WTC11 (cell line): ENCODE results near the gene CEACAM8. TPM values are rescaled to one million over a fixed set of nuclear protein-coding genes. Genes with fewer than 3 reads are reported as not detected.

Source experiments
- ATAC-seq: fragments of 200-7000 bp; cut with Tn5 transposase; 2 replicates; pipeline ENCODE4 v1.10.0; 2021; ENCODE audit warnings: mild to moderate bottlenecking, moderate library complexity
- CTCF ChIA-PET: fragments of 300-600 bp; sonication (Branson Sonifier 250); formaldehyde crosslinking; loops from one replicate; lab custom pipeline; 2021; ENCODE audit warnings: antibody characterized with exemption; lab: Charles Lee
- POLR2A ChIA-PET: fragments of 350-600 bp; sonication (Branson Sonifier 250); formaldehyde crosslinking; loops from one replicate; lab custom pipeline; 2021; ENCODE audit warnings: antibody characterized with exemption; lab: Charles Lee
- DNase-seq: peaks from one replicate; pipeline ENCODE4 v3.0.0; 2021; ENCODE audit warnings: low spot score
- H3K27ac Mint-ChIP-seq: 2 replicates; pipeline ENCODE4 v1.8.0; 2021; ENCODE audit warnings: mixed read lengths
- H3K27me3 Mint-ChIP-seq: 2 replicates; pipeline ENCODE4 v1.8.0; 2021; ENCODE audit warnings: low read depth, mild to moderate bottlenecking, moderate library complexity, mixed read lengths
- H3K36me3 Mint-ChIP-seq: 2 replicates; pipeline ENCODE4 v1.8.0; 2021; ENCODE audit warnings: mixed read lengths
- H3K4me1 Mint-ChIP-seq: 2 replicates; pipeline ENCODE4 v1.8.0; 2022; ENCODE audit warnings: mixed read lengths
- H3K4me3 Mint-ChIP-seq: 2 replicates; pipeline ENCODE4 v1.8.0; 2021; ENCODE audit warnings: mild to moderate bottlenecking, moderate library complexity, mixed read lengths
- H3K9me3 Mint-ChIP-seq: 2 replicates; pipeline ENCODE4 v1.8.0; 2021; ENCODE audit warnings: mixed read lengths
- AR ChIP-seq: fragments of 250-450 bp; sonication (Bioruptor Pico); IDR thresholded peaks from 2 replicates; pipeline ENCODE4 v1.9.0; 2021; ENCODE audit warnings: mild to moderate bottlenecking
- FOXK1 ChIP-seq: sonication (generic); formaldehyde crosslinking; IDR thresholded peaks from 2 replicates; pipeline ENCODE4 v1.8.0; 2022; ENCODE audit warnings: mild to moderate bottlenecking, moderate library complexity, missing genetic modification reagents
- HMGA2 ChIP-seq: fragments of 250-450 bp; sonication (Bioruptor Pico); IDR thresholded peaks from 2 replicates; pipeline ENCODE4 v1.4.0; 2021; ENCODE audit warnings: mild to moderate bottlenecking, moderate library complexity
- HMGXB4 ChIP-seq: sonication (generic); formaldehyde crosslinking; IDR thresholded peaks from 2 replicates; pipeline ENCODE4 v1.8.1; 2023; ENCODE audit warnings: mild to moderate bottlenecking, moderate library complexity, missing genetic modification reagents
- MXD4 ChIP-seq: fragments of 250-450 bp; sonication (Bioruptor Pico); IDR thresholded peaks from 2 replicates; pipeline ENCODE4 v1.8.0; 2021; ENCODE audit warnings: mild to moderate bottlenecking, moderate library complexity, borderline replicate concordance
- MYBL2 ChIP-seq: sonication (generic); formaldehyde crosslinking; IDR thresholded peaks from 2 replicates; pipeline ENCODE4 v1.8.1; 2023; ENCODE audit warnings: mild to moderate bottlenecking, moderate library complexity, missing genetic modification reagents
- NFYB ChIP-seq: sonication (generic); formaldehyde crosslinking; conservative IDR thresholded peaks from 2 replicates; pipeline ENCODE4 v1.8.0; 2022; ENCODE audit warnings: low read depth, missing genetic modification reagents
- NR1H2 ChIP-seq: sonication (generic); formaldehyde crosslinking; IDR thresholded peaks from 2 replicates; pipeline ENCODE4 v1.9.0; 2021; ENCODE audit warnings: mild to moderate bottlenecking, moderate library complexity, missing genetic modification reagents
- RORB ChIP-seq: fragments of 250-450 bp; sonication (Bioruptor Pico); IDR thresholded peaks from 2 replicates; pipeline ENCODE4 v1.9.0; 2021; ENCODE audit warnings: mild to moderate bottlenecking
- ZNF121 ChIP-seq: sonication (generic); formaldehyde crosslinking; IDR thresholded peaks from 2 replicates; pipeline ENCODE4 v1.8.0; 2023; ENCODE audit warnings: missing genetic modification reagents
- ZNF232 ChIP-seq: sonication (generic); formaldehyde crosslinking; IDR thresholded peaks from 2 replicates; pipeline ENCODE4 v1.8.0; 2022; ENCODE audit warnings: mild to moderate bottlenecking, missing genetic modification reagents
- ZNF671 ChIP-seq: fragments of 250-450 bp; sonication (Bioruptor Pico); IDR thresholded peaks from 2 replicates; pipeline ENCODE4 v1.8.0; 2021; ENCODE audit warnings: mild to moderate bottlenecking
- total RNA-seq: library from RNA; stranded (reverse); gene quantifications from 3 replicates; pipeline ENCODE4 v1.2.3, GENCODE V29; 2021
- TF ChIP-seq, protein P1 (sequence below): fragments of 250-450 bp; sonication (Bioruptor Pico); IDR thresholded peaks from 2 replicates; pipeline ENCODE4 v1.9.0; 2021; ENCODE audit warnings: mild to moderate bottlenecking, borderline replicate concordance
- TF ChIP-seq, protein P2 (sequence below): fragments of 250-450 bp; sonication (Bioruptor Pico); IDR thresholded peaks from 2 replicates; pipeline ENCODE4 v1.9.0; 2021; ENCODE audit warnings: moderate library complexity, mild to moderate bottlenecking, inconsistent platforms, borderline replicate concordance
- TF ChIP-seq, protein P3 (sequence below): fragments of 200-600 bp; IDR thresholded peaks from 2 replicates; pipeline ENCODE4 v1.8.0; 2022; ENCODE audit warnings: antibody characterized with exemption
- TF ChIP-seq, protein P4 (sequence below): sonication (generic); formaldehyde crosslinking; IDR thresholded peaks from 2 replicates; pipeline ENCODE4 v1.8.0; 2022; ENCODE audit warnings: mild to moderate bottlenecking, missing genetic modification reagents

The CEACAM8 gene
- total RNA-seq, 1 experiment from 2014 or later = not detected

DNA sequence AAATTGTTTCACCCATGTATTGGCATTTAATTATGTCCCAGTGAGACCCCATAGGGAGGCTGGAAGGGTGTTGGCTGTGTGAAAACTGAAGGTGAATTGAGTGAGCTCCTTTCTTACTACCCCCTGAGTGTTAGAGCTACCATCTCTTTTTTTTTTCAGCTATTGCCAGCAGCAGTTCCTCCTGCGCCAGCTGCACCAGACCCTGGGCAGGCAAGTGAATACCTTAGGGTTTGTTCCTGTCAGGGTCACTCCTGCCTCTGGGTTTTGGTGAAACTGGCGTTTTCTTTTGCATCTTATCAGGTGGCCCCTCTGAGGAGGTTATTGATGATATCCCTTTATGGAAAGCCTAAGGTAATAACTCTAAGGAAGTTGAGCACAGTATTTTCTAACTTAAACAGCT lies 25.5 kb downstream of the CEACAM8 start:
- CTCF ChIA-PET = interaction anchor here (0.6 to 1.3 kb wide), 3 partner anchors 23 to 964 kb away, joined by 3 to 6 read pairs (median 4); partner anchors contain the start of gene ZNF575
- Mint-ChIP-seq H3K27ac (no peak overlapping the region), H3K9me3 (0 out of 2 replicates have a peak, but pooled peaks cover 6% of the 10 kb centered on the region), H3K36me3 (no peaks in the 10 kb centered on the region), H3K4me1 (peaks cover 10% of the 10 kb centered on the region), H3K4me3 (no peak overlapping the region), H3K27me3 (peaks cover 20% of the 10 kb centered on the region)
- ATAC-seq (no peak), DNase-seq (no peak)
- POLR2A ChIA-PET = no interaction called here
- TF ChIP-seq NR1H2 = no peak
- no peak for TF ChIP-seq HMGA2 (CRISPR knock-in tag)
- no peak for TF ChIP-seq MYBL2 (CRISPR knock-in tag)
- no peak for TF ChIP-seq HMGXB4
- TF ChIP-seq MXD4 (CRISPR knock-in tag) = no peak
- TF ChIP-seq, protein P1, sequence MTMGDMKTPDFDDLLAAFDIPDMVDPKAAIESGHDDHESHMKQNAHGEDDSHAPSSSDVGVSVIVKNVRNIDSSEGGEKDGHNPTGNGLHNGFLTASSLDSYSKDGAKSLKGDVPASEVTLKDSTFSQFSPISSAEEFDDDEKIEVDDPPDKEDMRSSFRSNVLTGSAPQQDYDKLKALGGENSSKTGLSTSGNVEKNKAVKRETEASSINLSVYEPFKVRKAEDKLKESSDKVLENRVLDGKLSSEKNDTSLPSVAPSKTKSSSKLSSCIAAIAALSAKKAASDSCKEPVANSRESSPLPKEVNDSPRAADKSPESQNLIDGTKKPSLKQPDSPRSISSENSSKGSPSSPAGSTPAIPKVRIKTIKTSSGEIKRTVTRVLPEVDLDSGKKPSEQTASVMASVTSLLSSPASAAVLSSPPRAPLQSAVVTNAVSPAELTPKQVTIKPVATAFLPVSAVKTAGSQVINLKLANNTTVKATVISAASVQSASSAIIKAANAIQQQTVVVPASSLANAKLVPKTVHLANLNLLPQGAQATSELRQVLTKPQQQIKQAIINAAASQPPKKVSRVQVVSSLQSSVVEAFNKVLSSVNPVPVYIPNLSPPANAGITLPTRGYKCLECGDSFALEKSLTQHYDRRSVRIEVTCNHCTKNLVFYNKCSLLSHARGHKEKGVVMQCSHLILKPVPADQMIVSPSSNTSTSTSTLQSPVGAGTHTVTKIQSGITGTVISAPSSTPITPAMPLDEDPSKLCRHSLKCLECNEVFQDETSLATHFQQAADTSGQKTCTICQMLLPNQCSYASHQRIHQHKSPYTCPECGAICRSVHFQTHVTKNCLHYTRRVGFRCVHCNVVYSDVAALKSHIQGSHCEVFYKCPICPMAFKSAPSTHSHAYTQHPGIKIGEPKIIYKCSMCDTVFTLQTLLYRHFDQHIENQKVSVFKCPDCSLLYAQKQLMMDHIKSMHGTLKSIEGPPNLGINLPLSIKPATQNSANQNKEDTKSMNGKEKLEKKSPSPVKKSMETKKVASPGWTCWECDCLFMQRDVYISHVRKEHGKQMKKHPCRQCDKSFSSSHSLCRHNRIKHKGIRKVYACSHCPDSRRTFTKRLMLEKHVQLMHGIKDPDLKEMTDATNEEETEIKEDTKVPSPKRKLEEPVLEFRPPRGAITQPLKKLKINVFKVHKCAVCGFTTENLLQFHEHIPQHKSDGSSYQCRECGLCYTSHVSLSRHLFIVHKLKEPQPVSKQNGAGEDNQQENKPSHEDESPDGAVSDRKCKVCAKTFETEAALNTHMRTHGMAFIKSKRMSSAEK (CRISPR knock-in tag) = no peak
- no peak for TF ChIP-seq NFYB

DNA sequence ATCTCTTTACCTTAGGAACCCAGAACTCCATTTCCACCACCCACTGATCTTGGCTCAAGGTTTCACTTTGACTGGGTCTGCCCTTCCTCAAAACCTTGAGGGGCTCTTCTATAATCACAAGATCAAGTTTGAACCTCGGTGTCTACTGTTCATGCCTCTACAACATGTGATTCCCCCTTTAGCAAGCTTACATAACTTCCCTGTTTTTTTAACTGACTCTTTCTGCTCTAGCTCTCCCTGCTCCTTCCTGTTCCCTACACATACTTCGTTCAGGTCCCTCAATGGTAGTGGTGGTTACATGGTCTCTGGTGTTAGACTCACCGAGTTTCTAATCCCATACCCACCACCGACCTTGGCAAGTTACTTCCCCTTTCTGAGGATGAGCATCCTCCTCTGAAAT lies 26.7 kb downstream of the CEACAM8 start:
- Mint-ChIP-seq H3K27ac (no peak overlapping the region), H3K9me3 (0 out of 2 replicates have a peak, but pooled peaks cover 6% of the 10 kb centered on the region), H3K4me3 (no peak overlapping the region), H3K4me1 (no peaks in the 10 kb centered on the region), H3K36me3 (no peaks in the 10 kb centered on the region), H3K27me3 (peaks cover 20% of the 10 kb centered on the region)
- no peak for DNase-seq
- POLR2A ChIA-PET = no interaction called here
- TF ChIP-seq ZNF121 = no peak
- TF ChIP-seq ZNF232 (CRISPR knock-in tag) = no peak
- TF ChIP-seq, protein P2, sequence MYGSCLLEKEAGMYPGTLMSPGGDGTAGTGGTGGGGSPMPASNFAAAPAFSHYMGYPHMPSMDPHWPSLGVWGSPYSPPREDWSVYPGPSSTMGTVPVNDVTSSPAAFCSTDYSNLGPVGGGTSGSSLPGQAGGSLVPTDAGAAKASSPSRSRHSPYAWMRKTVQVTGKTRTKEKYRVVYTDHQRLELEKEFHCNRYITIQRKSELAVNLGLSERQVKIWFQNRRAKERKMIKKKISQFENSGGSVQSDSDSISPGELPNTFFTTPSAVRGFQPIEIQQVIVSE (CRISPR knock-in tag) = no peak
- TF ChIP-seq AR (CRISPR knock-in tag) = no peak
- no peak for ATAC-seq
- CTCF ChIA-PET = no interaction called here

- Mint-ChIP-seq H3K27ac (no peak overlapping the region), H3K27me3 (peaks cover 17% of the 10 kb centered on the region), H3K4me1 (no peaks in the 10 kb centered on the region), H3K9me3 (0 out of 2 replicates have a peak, but pooled peaks cover 4% of the 10 kb centered on the region)
- POLR2A ChIA-PET = no interaction called here
- DNase-seq = no peak
- TF ChIP-seq AR (CRISPR knock-in tag) (no peak), FOXK1 (CRISPR knock-in tag) (no peak), ZNF671 (CRISPR knock-in tag) (no peak), RORB (CRISPR knock-in tag) (no peak)
- TF ChIP-seq, protein P3, sequence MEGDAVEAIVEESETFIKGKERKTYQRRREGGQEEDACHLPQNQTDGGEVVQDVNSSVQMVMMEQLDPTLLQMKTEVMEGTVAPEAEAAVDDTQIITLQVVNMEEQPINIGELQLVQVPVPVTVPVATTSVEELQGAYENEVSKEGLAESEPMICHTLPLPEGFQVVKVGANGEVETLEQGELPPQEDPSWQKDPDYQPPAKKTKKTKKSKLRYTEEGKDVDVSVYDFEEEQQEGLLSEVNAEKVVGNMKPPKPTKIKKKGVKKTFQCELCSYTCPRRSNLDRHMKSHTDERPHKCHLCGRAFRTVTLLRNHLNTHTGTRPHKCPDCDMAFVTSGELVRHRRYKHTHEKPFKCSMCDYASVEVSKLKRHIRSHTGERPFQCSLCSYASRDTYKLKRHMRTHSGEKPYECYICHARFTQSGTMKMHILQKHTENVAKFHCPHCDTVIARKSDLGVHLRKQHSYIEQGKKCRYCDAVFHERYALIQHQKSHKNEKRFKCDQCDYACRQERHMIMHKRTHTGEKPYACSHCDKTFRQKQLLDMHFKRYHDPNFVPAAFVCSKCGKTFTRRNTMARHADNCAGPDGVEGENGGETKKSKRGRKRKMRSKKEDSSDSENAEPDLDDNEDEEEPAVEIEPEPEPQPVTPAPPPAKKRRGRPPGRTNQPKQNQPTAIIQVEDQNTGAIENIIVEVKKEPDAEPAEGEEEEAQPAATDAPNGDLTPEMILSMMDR = no peak
- TF ChIP-seq, protein P4, sequence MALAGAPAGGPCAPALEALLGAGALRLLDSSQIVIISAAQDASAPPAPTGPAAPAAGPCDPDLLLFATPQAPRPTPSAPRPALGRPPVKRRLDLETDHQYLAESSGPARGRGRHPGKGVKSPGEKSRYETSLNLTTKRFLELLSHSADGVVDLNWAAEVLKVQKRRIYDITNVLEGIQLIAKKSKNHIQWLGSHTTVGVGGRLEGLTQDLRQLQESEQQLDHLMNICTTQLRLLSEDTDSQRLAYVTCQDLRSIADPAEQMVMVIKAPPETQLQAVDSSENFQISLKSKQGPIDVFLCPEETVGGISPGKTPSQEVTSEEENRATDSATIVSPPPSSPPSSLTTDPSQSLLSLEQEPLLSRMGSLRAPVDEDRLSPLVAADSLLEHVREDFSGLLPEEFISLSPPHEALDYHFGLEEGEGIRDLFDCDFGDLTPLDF (CRISPR knock-in tag) = no peak
- TF ChIP-seq, all 79 proteins: peak for 0
- Mint-ChIP-seq H3K4me3 (no peak overlapping the region), H3K36me3 (no peaks in the 10 kb centered on the region)
- ATAC-seq = no peak
- CTCF ChIA-PET = interaction anchor here (1.1 to 2.4 kb wide), 4 partner anchors 9 to 127 kb away, joined by 3 to 12 read pairs (median 4); no protein-coding TSS in a partner anchor
Observed at GRCh38 chr19:42567567-42567966, 27.2 kb downstream of the CEACAM8 start.
